GM12878 (cell line): Measurements from ENCODE around the gene SLC31A1. TPM values are rescaled to one million over a fixed set of nuclear protein-coding genes. Genes with fewer than 3 reads are reported as not detected.

Experiments used
- ATAC-seq: fragments of 200-7000 bp; cut with Tn5 transposase; 3 replicates; pipeline ENCODE4 v1.9.1; 2020; ENCODE audit warnings: mild to moderate bottlenecking, moderate library complexity
- BruUV-seq: library from RNA; stranded (reverse); fragments of 400-500 nt; replicated peaks from 2 replicates; lab custom pipeline; 2021; lab: Mats Ljungman, UMichigan
- CTCF ChIA-PET: fragments of 300-600 bp; sonication (Branson Sonifier 250); formaldehyde crosslinking; extraction: SDS; loops from one replicate; lab custom pipeline; 2021; ENCODE audit warnings: inconsistent platforms; lab: Yijun Ruan, JAX
- POLR2A ChIA-PET: fragments of 350-600 bp; formaldehyde crosslinking; extraction: SDS; loops from one replicate; lab custom pipeline; 2021; ENCODE audit warnings: inconsistent platforms; lab: Charles Lee
- RAD21 ChIA-PET: fragments of 300-600 bp; sonication (Branson Sonifier 250); formaldehyde crosslinking; loops from one replicate; lab custom pipeline; 2023; ENCODE audit warnings: antibody characterized with exemption; ENCODE audit not compliant: unreplicated experiment; lab: Charles Lee
- SMC1A ChIA-PET: fragments of 300-600 bp; sonication (Branson Sonifier 250); formaldehyde crosslinking; loops from one replicate; lab custom pipeline; 2023; ENCODE audit not compliant: unreplicated experiment, uncharacterized antibody; lab: Charles Lee
- DNase-seq: peaks from one replicate; pipeline ENCODE4 v3.0.0-alpha.2; 2011; ENCODE audit warnings: low read depth, low spot score
- FAIRE-seq: peaks from 3 replicates; lab custom pipeline; 2011; peaks lifted over from hg19 to GRCh38; lab: Jason Lieb, UNC
- H2AFZ ChIP-seq: 2 replicates; pipeline ENCODE4 v1.6.0; 2011; ENCODE audit warnings: low read depth, low read length, control low read depth; ENCODE audit not compliant: control insufficient read depth
- H3K27ac ChIP-seq: 2 replicates; pipeline ENCODE4 v1.5.1; 2011; ENCODE audit warnings: control low read depth; ENCODE audit not compliant: control insufficient read depth, insufficient read depth
- H3K27me3 ChIP-seq, 2 experiments: replicated peaks in 1 of 2; 2 replicates each; pipeline versions ENCODE4 v1.6.0 to v1.6.1; 2011; ENCODE audit warnings: low read length in 1 of 2; ENCODE audit not compliant: control insufficient read depth in 2 of 2, insufficient read depth in 2 of 2
- H3K36me3 ChIP-seq, 2 experiments: 2 replicates each; pipeline ENCODE4 v1.5.1; 2011; ENCODE audit warnings: low read length in 1 of 2; ENCODE audit not compliant: control insufficient read depth in 2 of 2, insufficient read depth in 2 of 2
- H3K4me1 ChIP-seq: 2 replicates; pipeline ENCODE4 v1.6.1; 2011; ENCODE audit warnings: mild to moderate bottlenecking, low read length, moderate library complexity, mixed read lengths; ENCODE audit not compliant: control insufficient read depth, insufficient read depth
- H3K4me2 ChIP-seq: 2 replicates; pipeline ENCODE4 v1.6.0; 2011; ENCODE audit warnings: control low read depth; ENCODE audit not compliant: control insufficient read depth, insufficient read depth
- H3K4me3 ChIP-seq: fragments of 200-600 bp; sonication (generic); 2 replicates; pipeline ENCODE4 v1.5.1; 2016
- H3K79me2 ChIP-seq: 2 replicates; pipeline ENCODE4 v1.6.0; 2011; ENCODE audit warnings: low read length; ENCODE audit not compliant: control insufficient read depth, insufficient read depth
- H3K9ac ChIP-seq: 2 replicates; pipeline ENCODE4 v1.8.0; 2011; ENCODE audit warnings: low read length, control low read depth, mixed read lengths; ENCODE audit not compliant: control insufficient read depth, insufficient read depth
- H3K9me3 ChIP-seq: replicated peaks from 3 replicates; pipeline ENCODE4 v1.5.1; 2011; ENCODE audit warnings: mild to moderate bottlenecking, low read length; ENCODE audit not compliant: control insufficient read depth, insufficient read depth
- H4K20me1 ChIP-seq: 2 replicates; pipeline ENCODE4 v1.6.0; 2011; ENCODE audit not compliant: control insufficient read depth, insufficient read depth
- ASH2L ChIP-seq: fragments of 300-600, 200-600 bp; sonication (generic); IDR thresholded peaks from 2 replicates; pipeline ENCODE4 v1.6.1; 2017; ENCODE audit warnings: low read depth, mild to moderate bottlenecking, borderline replicate concordance
- CEBPB ChIP-seq, 2 experiments: fragments of 150-350 bp in 1 of 2; IDR thresholded peaks; 2 replicates each; pipeline ENCODE4 v1.6.1; 2012 to 2014; ENCODE audit warnings: low read depth in 2 of 2, low read length in 2 of 2, borderline replicate concordance in 1 of 2, inconsistent platforms in 1 of 2
- EP300 ChIP-seq, 2 experiments: fragments of 150-350 bp in 1 of 2; IDR thresholded peaks; 2 replicates each; pipeline ENCODE4 v1.6.1; 2011 to 2012; ENCODE audit warnings: low read depth in 2 of 2, low read length in 2 of 2, borderline replicate concordance in 1 of 2, improper control_type of control experiment in 1 of 2, inconsistent platforms in 1 of 2; ENCODE audit not compliant: control insufficient read depth in 1 of 2
- HCFC1 ChIP-seq: fragments of 150-350 bp; IDR thresholded peaks from 2 replicates; pipeline ENCODE4 v1.6.1; 2014; ENCODE audit warnings: low read length
- MTA3 ChIP-seq: IDR thresholded peaks from 2 replicates; pipeline ENCODE4 v1.6.1; 2012; ENCODE audit warnings: low read length, inconsistent platforms, borderline replicate concordance
- RB1 ChIP-seq: fragments of 450-650 bp; formaldehyde crosslinking; IDR thresholded peaks from 2 replicates; pipeline ENCODE4 v1.6.1; 2017; ENCODE audit warnings: mild to moderate bottlenecking, borderline replicate concordance
- REST ChIP-seq: IDR thresholded peaks from 2 replicates; pipeline ENCODE4 v1.6.1; 2012; ENCODE audit warnings: mild to moderate bottlenecking, low read depth, low read length
- STAT3 ChIP-seq: IDR thresholded peaks from 2 replicates; pipeline ENCODE4 v1.6.1; 2011; ENCODE audit warnings: low read depth, low read length, improper control_type of control experiment
- WRNIP1 ChIP-seq: IDR thresholded peaks from 2 replicates; pipeline ENCODE4 v1.6.1; 2011; ENCODE audit warnings: low read depth, low read length, improper control_type of control experiment, borderline replicate concordance
- ZBTB4 ChIP-seq: fragments of 450-650 bp; formaldehyde crosslinking; IDR thresholded peaks from 2 replicates; pipeline ENCODE4 v1.4.0; 2022; ENCODE audit warnings: mild to moderate bottlenecking, moderate library complexity
- ZZZ3 ChIP-seq: IDR thresholded peaks from 2 replicates; pipeline ENCODE4 v1.6.1; 2011; ENCODE audit warnings: low read depth; ENCODE audit not compliant: control insufficient read depth, insufficient read length
- WGBS: methylation state at CpG from one replicate; pipeline ENCODE4 v1.1.6; 2016; ENCODE audit warnings: low lambda C conversion rate; ENCODE audit not compliant: insufficient replicate concordance, insufficient coverage; ENCODE audit errors: missing lambda C conversion rate; 5-methylcytosine and 5-hydroxymethylcytosine counted together
- in situ Hi-C: fragments of 300-500 bp; cut with MboI; formaldehyde crosslinking; loops from 9 replicates; pipeline ENCODE4 v1.14.3; 2018; ENCODE audit warnings: mixed read lengths
- intact Hi-C: fragments of 100-400 bp; cut with micrococcal nuclease; formaldehyde crosslinking; loops from one replicate; pipeline ENCODE4 v1.14.2; 2022; ENCODE audit not compliant: unreplicated experiment
- polyA plus RNA-seq, 11 experiments: library from polyadenylated mRNA; depleted of rRNA in 4 of 11; unstranded in 6 of 11; stranded (reverse) in 5 of 11; fragments of >200 nt; fragmentation: Nextera tagmentation in 4 of 11; fragmentation: Illumina TruSeq in 1 of 11; extraction: Ambion mirVana in 4 of 11; extraction: Trizol in 1 of 11; gene quantifications; 1 replicate in 1 of 11; 2 replicates in 10 of 11; pipeline versions ENCODE4 v1.2.1 to v1.2.3, GENCODE V29; 2011 to 2016; ENCODE audit warnings: inconsistent platforms in 2 of 11, missing spikeins in 2 of 11, low read depth in 1 of 11
- total RNA-seq, 4 experiments: library from RNA; depleted of rRNA in 3 of 4; stranded (reverse); fragments of >200 nt in 3 of 4; fragmentation: Illumina TruSeq in 1 of 4; extraction: Trizol in 1 of 4; gene quantifications; 2 replicates each; pipeline versions ENCODE4 v1.2.1 to v1.2.3, GENCODE V29; 2013 to 2021

Gene SLC31A1
- total and polyA plus RNA-seq, 10 of the 15 experiments (the other 5 are each of a cell fraction or from before 2014, with no cell fraction given), result 7.3 to 16.2 (median 10.5) TPM

GRCh38 chr9:113184539-113184938 is 36.8 kb upstream of the SLC31A1 start:
- DNase-seq (no peak), FAIRE-seq (no peak), ATAC-seq (no peak)
- Histone ChIP-seq H3K9ac (no peak overlapping the region), H3K9me3 (no peaks in the 10 kb centered on the region), H3K36me3 (peaks cover 16 to 46% of the 10 kb centered on the region in 2 experiments), H4K20me1 (no peaks in the 10 kb centered on the region), H3K79me2 (no peaks in the 10 kb centered on the region), H3K4me3 (no peak overlapping the region), H3K4me1 (no peaks in the 10 kb centered on the region), H3K4me2 (no peak overlapping the region), H3K27me3 (no peaks in the 10 kb centered on the region), H3K27ac (no peak overlapping the region), H2AFZ (no peak overlapping the region)
- intact Hi-C loops, result no loop called here
- BruUV-seq, result no TSS peak
- WGBS, result 90% methylated on average over 2 of the region's 2 CpGs
- POLR2A ChIA-PET, result no interaction called here
- CTCF ChIA-PET, result no interaction called here
- SMC1A ChIA-PET, result interaction anchor here (0.5 kb wide), 1 partner anchor 249 kb away, joined by 3 read pairs; no protein-coding TSS in a partner anchor
- no peak for TF ChIP-seq ZZZ3
- no peak for TF ChIP-seq ZBTB4
- RAD21 ChIA-PET, result no interaction called here
- in situ Hi-C loops, result no loop called here

- Histone ChIP-seq H2AFZ (no peak overlapping the region), H3K27me3 (no peaks in the 10 kb centered on the region), H3K27ac (no peak overlapping the region), H3K9ac (no peak overlapping the region), H3K4me2 (no peak overlapping the region), H3K36me3 (peaks cover 16 to 48% of the 10 kb centered on the region in 2 experiments), H3K9me3 (no peaks in the 10 kb centered on the region), H3K4me3 (no peak overlapping the region), H3K79me2 (no peaks in the 10 kb centered on the region), H3K4me1 (no peaks in the 10 kb centered on the region), H4K20me1 (no peaks in the 10 kb centered on the region)
- ChIA-PET SMC1A (interaction anchor here (0.5 kb wide), 1 partner anchor 249 kb away, joined by 3 read pairs; no protein-coding TSS in a partner anchor), POLR2A (no interaction called here), RAD21 (no interaction called here), CTCF (no interaction called here)
- no peak for FAIRE-seq
- DNase-seq, result no peak
- in situ Hi-C loops (no loop called here), intact Hi-C loops (no loop called here)
- ATAC-seq, result no peak
- no TSS peak for BruUV-seq
- WGBS, result 99% methylated on average over 4 of the region's 4 CpGs
- TF ChIP-seq EP300 (IDR thresholded peaks at IDR 0.05; ENCODE audit: borderline replicate concordance in 1 of 2, control insufficient read depth in 1 of 2, low read depth in 2 of 2, low read length in 2 of 2) (no peak), ASH2L (no peak), HCFC1 (no peak), MTA3 (no peak), CEBPB (IDR thresholded peaks at IDR 0.05; ENCODE audit: borderline replicate concordance in 1 of 2, low read depth in 2 of 2, low read length in 2 of 2) (no peak), REST (no peak), STAT3 (no peak), RB1 (no peak), WRNIP1 (no peak)
Observed at GRCh38 chr9:113185271-113185670, 36.1 kb upstream of the SLC31A1 start.
